Suppressor macrophage treated with lipopolysaccharide for 4 hours (primary cell): ENCODE measurements around the gene ITGA6.

Experiments used
- DNase-seq: peaks from one replicate; pipeline ENCODE4 v3.0.0-alpha.2; 2020

The ITGA6 gene

DNA sequence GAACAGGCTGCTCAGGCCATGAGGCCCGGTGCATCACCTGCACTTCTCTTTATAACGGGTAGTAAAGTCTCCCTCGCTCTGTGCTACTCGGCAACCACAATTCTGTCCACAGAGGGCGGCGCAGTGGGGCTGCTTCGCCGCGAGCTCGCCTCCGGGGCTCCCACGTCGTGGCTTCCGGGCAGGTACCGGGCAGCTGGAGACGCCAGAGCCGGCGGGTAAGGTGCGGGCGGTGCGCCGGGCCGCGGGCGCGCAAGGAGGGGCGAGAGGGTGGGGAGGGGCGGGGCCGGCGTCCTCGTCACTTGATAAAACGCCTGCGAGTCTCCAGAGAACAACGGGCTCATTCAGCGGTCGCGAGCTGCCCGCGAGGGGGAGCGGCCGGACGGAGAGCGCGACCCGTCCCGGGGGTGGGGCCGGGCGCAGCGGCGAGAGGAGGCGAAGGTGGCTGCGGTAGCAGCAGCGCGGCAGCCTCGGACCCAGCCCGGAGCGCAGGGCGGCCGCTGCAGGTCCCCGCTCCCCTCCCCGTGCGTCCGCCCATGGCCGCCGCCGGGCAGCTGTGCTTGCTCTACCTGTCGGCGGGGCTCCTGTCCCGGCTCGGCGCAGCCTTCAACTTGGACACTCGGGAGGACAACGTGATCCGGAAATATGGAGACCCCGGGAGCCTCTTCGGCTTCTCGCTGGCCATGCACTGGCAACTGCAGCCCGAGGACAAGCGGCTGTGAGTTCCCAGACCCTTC is at the start of gene ITGA6:
Gene ITGA6, plus strand, starts transcription at position 331 of the 734 bp plus-strand sequence.
- peak; percentile 71 for DNase-seq

DNA sequence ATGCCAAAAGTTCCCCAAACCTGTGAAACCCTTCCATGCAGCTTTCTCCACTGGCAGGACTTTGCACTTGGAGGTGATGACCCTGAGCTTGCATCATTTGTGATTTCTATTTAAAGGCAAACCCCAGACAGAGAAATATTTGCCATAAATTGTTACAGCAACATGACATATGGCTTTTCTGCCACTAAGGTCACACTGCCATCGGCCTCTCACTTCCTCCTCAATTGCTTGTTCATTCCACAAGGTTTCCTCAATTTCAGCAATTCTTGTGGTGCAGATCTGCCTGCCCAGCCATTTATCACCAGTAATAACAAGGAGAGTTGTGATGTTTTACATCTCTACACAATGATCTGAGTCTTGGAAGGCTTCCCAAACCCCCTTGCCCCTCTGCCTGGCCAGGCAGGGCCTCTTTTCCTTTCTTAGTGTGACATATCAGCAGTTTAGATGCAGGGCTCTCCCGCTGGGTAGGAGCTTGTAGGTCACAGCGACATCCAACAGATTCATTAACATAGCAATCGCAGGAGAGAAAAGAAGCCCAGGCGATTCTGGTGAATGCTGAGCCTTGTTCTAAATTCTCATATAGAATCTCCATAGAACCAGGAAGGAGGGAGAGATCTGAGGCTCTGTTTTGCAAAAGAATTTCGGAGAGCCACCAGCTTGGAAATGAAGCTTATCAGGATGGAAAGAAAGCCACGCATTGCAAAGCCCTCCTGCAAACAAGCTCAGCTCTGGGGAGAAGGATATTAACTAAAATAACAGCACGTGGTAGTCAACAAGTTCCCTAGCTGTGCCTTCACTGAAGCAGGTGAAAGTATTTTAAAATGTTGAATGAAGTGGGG is 46.7 kb upstream of the ITGA6 start:
- DNase-seq = peak; percentile 87

DNA sequence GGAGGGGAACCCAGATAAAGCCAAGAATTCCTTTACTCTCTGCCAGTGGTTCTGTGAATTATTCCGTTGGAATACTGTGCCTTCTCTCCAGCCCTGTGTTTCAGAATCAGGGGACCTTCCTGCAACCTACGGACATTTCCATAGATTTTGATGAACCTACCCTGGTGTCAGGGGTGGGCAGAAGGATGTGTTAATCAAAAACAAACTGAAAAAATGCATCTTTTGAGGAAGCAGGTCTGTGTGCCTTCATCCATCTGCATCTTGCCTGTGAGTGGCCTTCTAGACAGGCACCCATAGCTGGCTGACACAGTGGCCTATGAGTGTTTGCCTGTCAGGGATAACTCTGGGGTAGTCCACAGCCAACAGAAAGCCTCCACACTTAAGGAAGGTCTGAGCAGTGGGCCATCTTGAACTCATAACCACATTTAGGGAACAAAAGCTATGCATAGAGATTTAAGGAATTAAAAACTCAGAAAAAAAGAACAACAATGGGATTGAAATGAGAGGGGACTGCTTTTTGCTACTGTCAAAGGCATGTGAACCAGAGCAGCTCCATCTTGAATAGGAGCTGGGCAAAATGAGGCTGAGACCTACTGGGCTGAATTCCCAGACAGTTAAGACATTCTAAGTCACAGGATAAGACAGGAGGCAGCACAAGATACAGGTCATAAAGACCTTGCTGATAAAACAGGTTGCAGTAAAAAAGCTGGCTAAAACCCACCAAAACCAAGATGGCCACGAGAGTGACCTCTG is 45.9 kb upstream of the ITGA6 start:
- peak; percentile 16 for DNase-seq

DNA sequence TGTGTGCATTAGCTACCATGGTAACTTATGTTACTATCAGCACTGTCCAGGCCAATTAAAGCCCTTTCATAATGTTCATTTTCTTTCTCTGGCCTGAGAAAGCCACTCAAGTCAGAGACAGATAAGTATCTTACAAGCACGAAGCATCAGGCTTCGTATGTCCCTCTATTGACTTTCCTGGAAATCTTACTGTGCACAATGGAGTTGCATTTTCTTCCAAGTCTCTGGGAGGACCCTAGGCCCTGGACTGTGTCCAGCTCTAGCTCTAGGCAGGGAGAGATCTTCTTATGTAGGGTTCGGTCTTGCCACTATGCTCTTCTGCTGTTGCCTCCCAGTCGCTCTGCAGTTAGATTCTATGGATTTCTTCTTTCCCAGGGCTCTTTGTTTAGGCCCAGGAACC is 40.0 kb upstream of the ITGA6 start:
- no peak for DNase-seq

DNA sequence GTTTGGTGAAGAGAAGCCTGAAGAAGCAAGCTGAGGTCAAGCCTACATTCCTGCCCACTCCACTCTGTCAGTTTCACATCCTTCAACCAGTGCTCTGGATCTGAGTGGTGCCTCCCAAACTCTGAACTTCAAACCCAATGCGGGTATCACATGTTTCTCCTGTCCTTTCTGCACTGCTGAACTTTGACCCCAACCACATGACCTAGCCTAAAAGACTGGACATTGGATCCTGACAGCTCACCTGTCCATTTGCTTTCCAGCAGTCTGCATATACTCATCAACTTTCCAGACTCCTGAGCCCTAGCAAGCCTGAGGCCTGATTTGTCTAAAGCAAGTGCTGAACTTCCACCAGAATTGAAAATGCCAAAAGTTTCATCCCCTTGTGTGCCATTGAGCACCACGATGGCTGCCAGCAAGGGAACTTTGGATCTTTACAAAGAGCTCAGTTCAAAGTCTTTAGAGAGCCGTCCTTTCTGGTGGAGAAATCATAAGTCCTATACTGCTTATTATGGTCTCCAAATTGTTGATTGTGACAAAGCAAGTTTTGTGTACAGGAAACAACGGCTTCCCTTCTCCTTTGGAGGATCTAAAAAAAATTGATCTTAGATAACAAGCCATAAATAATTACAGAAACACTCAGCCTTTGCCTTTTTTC is 37.6 kb upstream of the ITGA6 start:
- DNase-seq = peak; percentile 11

DNA sequence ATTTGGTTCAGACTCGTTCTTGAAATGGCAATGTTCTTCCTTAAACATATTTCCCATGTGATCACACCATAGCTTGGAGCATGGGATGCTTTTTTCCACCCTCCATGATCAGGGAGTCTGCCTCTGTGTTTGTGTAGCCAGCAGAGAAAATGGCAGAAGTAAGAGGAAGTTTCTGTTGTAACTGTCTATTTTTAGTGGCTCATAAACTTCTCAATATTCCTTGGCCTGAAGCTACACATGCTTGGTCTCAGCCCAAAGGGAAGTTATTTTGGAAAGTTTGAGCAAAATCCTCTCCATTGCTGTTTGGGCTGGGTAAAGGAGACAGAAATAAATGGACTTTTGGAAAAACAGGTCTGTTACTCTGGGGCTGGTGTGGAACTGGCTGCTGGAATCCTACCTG is 33.4 kb upstream of the ITGA6 start:
- peak; percentile 21 for DNase-seq

DNA sequence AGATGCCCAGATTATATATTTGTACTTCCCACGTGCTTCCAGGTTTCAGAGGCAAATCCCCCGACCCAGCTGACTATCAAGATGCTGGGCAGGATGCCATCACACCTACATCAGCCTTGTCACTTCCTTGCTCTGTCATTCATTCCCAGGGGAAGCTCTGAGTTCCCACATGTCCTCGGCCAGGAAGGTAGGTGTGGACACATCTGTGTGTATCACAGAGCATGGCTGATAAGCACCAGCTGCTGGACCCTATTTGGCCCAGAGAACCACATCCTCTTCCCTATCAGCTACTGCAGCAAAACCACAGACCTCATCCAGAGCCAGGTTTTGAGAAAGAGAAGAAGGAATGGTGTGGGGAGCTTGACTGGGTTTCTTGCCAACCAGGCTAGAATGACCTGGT is 31.9 kb upstream of the ITGA6 start:
- DNase-seq = no peak

DNA sequence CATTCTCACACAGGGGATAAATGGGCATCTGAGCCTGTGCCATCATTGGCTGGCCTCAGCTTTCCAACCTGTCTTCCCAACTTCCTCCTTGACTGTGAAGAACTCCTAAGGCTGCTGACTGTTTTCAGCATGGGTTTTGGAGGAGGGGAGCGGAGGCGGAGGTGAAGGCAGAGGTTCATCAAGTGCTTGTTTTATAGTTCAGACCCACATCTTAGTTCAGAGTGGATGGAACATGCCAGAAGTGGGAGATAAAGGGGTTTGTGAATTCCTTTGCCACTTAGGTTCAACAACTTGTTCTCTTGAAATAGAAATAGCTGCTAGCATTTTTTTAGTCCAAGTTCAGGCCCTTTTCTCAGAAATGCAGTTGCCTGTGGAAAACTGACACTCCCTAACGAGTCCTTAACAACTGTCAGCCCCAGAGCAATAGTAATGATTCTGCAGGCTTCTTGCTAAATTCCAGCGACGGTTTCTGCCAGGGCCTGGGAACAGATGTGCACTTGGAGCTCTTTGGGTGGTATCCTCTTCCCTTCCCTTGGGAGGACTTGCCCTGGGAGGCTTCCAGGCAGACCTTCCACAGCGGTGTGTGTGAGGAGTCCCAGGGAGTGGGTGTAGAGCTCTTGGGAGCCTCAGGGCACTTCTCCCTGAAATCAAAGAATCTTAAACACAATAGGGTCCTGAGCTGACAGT is 30.1 kb upstream of the ITGA6 start:
- no peak for DNase-seq

DNA sequence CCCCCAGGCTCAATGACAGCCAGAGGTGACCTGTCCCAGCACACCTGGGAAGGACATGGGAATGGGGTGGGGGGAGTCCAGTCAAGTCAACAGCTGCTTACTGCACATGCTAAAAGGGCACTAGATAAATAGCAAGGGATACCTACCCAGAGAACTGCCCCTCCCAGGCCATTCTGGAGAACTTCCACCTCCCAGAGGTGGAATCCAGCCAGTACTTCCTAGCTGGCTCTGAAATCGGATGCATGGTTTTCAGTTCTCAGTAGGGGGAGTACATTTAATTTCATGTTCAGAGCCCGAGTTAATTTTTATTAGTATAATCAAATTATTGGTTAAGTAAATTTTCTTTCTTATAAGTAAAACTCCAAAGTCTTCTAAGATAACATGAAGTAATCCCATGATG is 28.9 kb upstream of the ITGA6 start:
- no peak for DNase-seq

DNA sequence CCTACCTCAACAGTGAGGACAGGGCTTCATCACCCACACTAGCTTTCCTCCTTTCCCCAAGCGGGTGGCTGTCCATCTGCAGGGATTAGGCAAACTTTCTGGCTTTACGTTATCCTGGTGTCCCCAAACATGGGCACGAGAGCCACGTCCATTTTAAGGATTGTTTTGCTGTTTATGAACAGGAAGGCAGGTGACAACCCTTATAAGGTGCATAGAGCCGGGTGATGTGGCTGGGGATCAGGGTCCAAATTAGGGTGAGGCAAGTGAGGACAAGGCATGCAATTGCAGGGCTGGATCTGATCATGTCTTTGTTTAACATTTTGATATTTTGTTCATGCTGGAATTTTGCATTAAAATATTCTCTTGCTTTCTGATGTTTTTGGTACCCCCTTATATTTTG is 27.6 kb upstream of the ITGA6 start:
- DNase-seq = no peak

DNA sequence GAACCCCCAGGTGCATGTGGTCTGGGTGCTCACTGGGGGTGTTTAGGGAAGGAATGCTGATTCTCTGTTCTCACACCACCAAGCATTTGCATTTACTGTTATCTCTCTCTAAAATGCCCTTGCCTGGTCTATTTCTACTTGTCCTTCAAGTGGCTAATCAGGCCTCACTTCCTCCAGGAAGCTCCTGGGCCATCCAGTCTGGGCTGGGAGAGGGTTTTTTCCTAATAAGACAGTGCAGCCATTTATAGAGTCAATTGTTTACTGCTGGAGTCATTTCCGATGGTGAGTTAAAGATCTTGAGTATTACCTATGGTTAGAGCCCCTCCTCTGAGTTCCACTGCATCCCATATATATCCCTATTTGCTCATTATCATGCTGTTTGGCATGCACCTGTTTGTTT is 25.2 kb upstream of the ITGA6 start:
- DNase-seq = no peak

DNA sequence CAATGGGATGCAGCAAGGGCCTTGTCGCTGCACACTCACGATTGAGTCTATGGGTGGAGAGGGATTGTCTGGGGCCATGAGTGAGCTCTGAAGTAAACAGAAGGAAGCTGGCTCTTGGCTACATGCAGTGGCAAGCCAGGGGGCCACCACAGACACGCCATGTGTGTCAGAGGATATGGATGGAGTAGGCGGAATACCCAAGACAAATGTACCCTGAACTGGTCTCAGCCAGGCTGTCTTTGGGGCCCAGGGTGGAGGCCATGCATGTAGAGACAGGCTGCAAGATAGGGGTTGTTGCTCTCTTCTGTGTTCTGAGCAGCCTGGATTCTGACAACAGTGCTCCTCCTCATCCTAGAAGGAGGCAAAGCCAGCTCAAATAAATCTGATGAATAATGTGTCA is 24.0 kb upstream of the ITGA6 start:
- DNase-seq = no peak

DNA sequence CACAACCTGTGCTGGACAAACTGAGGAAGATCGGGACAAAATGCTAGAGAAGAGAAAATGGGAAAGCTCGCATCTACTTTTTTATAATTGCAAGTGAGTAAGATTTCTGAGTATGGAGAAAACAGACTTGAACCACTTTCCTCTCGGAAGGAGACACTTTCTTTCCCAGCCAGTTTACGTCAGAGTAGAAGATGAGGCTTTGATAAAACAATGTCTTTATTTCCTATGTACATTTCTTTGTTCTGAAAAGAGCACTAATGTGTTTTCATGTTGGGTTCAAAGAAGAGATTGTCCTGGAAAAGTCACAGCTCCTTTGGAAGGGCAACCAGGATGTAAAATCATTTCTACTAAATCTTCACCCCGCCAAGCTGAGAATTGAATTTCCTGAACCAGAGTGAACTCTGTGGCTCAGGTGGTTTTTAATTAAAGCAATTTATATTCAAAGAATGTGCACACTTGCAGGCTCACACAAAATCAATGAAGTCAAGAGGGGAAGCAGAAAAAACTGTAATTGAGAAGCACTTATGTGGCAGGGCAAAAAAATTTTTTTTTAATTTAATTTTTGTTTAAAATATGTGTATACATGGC is 23.4 kb upstream of the ITGA6 start:
- no peak for DNase-seq

DNA sequence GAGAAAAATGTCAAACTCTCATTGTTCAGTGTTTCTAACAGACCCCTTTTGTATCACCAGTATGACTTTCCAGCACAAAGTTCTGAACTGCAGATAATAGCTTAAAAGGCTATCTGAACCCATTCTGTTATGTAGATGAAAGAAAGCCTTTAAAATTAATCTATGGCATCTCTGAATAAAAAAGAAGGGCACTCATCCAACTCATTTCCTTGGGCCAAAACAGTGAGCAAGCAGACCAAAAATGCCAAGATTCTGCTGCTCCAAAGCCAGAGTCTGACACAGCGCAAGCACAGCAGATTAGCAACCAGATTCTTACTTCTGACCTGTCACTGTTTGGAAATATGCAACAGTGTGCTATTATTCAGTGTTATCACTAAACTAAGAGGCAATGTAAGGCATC is 22.6 kb upstream of the ITGA6 start:
- DNase-seq = no peak

DNA sequence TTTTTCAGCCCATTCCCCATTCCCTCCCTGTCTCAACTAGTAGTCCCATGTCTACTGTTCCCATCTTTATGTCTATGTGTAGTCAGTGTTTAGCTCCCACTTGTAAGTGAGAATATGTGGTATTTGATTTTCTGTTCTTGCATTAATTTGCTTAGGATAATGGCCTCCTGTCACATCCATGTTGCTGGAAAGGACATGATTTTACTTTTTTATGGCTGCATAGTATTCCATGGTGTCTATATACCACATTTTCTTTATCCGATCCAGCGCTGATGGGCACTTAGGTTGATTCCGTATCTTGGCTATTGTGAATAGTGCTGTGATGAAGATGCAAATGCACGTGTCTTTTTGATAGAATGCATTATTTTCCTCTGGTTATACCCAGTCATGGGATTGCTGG is 21.7 kb upstream of the ITGA6 start:
- DNase-seq = no peak

DNA sequence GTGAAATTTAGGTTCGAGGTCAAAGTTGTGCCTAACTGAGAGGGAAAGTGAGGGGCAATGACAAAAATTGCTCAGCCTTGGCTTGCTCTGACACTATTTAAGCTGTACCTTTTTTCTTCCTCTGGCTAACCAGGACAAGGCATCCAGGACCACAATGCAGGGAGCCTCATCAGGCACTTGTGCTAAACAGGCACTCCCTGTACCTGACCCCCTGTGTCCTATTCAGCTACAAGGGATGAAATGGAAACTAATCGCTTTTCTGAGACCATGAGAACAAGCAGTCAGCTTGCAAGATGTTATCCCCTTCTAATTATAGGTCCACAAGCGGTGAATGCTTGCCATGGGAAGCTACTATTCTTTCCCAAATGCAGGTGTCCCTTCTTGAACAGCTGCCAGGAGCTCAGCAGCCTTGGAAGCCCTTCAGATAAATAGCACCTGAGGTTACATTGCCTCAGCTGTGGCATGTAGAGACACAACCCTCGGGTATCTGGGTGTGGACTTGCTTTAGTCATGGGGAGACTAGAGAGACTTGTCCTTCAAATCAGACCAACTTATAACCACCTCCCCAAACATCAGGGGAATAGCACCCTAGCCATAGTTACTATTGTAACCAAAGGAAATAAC is 19.1 kb upstream of the ITGA6 start:
- no peak for DNase-seq

DNA sequence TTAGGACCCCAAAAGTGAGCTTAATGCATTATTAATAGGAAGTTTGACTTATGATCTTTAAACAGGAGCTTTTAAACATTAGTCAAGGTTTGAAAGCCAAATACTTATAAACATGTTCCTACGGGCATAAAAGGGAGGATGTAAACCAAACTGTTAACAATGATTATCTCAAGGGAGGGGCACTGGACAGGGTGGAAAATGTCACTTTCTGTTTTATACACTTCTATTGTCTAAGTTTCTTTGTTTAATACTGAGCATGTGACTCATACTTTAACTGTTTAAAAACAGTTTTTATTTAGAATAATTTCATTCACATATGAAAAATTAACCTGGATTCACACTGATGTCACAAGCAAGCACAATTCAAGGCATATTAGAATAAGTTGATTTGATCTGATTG is 18.3 kb upstream of the ITGA6 start:
- no peak for DNase-seq

DNA sequence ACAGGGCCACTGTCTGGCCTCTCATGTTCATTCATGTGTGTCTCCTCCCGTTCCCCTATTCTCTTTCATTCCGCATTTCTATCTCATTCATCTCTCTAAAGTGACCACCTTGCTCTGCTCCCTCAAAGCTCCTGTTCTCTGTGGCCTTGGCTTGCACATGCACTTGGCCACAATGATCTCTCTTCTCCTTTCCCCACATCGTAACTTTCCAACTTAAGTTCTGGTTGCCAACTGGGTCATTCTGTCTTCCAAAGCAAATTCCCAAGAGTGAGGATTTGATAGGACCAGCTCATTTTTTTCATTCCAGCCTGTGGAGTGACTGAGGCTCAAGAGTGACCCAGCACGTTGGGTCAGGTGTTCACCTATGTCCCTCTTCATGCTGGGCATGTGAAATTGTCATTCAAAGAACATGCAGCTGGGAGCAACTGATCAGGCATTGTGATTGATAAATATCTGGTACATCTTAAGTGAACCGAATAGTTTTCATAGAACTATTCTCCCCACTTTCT is 14.3 kb upstream of the ITGA6 start:
- DNase-seq = no peak

DNA sequence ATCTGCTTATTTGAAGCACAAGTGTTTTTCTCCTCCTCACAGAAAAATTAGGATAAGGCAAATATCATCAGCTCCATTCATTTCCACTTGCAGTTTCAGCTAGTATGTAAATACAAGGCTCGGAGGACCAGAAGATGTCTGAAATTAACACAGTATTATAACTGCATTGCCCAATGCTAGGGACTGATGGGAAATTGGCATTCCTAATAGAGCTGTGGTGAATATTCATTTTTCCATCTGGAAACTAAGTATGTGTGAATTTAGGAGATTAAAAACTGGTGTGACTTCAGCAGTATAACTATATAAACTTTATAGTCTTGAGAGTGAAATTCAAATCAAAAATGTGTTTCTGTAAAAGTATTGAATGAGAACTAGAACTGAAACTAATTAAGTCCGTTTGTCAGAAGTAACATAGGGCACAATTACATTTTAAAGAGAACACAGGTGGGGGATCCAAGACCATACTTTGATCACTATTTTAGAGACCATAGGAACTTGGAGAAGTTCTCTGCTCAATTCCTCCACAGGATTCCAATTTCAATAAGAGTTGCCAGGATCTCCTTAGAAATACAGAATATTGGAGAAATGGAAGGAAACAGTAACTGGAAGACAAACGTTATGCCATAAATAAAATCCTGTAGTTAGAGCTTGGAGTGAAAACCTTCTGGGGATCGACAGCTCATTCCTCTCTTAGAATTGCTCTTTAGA is 12.1 kb upstream of the ITGA6 start:
- DNase-seq = no peak

DNA sequence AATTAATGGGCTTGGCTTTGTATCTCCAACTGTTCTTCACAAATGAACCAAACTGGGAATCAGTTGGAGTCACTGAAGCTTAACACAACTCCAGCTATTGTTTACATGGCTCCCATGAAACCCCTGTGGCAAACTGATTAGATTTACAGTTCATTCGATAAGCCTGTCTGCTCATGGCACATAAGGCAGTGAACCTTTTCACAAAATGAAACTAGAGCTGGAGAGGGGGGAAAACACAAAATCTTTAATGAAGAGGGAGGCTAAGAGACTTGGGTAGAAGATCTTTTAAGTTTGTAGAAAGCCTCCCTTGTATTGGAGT is 11.6 kb upstream of the ITGA6 start:
- no peak for DNase-seq
